GM21786 (cell line): ENCODE data around the gene RHCG.

Source experiments
- ATAC-seq: cut with Tn5 transposase; IDR thresholded peaks from one replicate; pipeline ENCODE4 v1.9.1; 2021; ENCODE audit not compliant: unreplicated experiment

RHCG gene

DNA sequence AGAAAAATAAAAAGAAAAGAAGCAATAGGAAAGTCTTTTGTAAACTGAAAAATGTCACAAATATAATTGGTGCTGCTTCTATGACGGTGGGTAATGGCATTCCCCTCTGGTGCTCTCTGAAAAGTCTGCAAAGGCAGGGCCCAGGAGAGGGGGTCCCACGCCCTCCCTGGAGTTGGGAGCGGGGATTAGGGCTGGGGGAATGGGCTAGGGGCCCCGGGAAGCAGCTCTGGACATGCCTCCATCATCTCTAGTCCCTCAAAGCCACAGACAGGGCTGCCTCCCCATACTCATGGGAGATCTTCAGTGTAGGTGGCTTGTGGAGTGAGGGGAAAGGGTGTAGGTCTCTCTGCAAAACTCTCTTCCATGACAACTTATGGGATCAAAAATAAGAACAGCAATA, 7.8 kb upstream of the RHCG start:
- no peak for ATAC-seq

DNA sequence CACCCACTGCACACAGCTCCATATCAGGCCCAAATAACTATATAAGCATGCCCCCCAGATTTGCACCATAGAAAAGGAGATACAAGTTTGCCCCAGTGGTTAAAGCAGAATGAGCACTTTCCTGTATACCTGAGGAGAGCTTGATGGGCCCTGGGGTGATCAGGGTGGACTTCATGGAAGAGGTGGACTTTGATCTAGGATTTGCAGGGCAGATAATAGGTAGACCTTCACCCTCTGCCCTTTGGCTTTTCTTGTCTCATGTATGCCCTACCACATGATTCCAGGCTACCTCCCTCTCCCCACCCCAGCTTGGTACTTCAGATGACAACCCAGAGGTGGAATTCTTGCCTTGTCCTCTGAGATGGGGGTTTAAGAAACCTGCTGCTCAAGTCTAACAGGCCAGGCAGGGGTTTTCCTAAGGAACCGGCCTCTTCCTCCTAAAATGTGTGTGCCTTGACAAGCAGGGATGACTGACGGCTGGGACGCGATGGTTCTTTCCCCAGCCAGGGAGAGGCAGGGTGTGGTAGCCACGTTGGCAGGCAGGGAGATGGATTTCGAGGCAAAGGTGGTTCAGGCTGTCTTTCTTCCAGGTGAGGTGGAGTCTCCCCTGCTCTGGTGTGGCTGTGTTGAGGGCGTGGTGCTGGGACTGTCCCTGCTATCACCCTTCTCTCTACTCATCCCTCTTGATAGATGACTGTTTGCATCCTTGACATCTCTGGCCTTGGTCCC, 6.6 kb upstream of the RHCG start:
- ATAC-seq, result no peak

DNA sequence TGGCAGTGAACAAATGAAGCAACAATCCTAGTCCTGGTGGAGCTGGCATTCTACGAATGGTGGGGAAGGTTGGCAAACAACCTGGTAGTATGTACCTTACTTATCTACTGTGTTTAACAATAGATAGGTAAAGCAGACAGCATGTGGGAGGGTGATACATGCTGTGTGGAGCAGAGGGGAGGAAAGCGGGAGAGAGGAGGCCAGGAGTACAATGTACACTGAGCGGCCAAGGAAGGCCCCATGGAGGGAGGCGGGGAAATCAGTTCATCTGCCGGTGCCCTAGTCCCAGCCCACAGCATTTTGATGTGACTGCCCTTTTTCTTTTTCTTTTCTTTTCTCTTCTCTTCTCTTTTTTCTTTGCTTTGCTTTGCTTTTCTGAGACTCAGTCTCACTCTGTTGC, 5.3 kb upstream of the RHCG start:
- no peak for ATAC-seq

DNA sequence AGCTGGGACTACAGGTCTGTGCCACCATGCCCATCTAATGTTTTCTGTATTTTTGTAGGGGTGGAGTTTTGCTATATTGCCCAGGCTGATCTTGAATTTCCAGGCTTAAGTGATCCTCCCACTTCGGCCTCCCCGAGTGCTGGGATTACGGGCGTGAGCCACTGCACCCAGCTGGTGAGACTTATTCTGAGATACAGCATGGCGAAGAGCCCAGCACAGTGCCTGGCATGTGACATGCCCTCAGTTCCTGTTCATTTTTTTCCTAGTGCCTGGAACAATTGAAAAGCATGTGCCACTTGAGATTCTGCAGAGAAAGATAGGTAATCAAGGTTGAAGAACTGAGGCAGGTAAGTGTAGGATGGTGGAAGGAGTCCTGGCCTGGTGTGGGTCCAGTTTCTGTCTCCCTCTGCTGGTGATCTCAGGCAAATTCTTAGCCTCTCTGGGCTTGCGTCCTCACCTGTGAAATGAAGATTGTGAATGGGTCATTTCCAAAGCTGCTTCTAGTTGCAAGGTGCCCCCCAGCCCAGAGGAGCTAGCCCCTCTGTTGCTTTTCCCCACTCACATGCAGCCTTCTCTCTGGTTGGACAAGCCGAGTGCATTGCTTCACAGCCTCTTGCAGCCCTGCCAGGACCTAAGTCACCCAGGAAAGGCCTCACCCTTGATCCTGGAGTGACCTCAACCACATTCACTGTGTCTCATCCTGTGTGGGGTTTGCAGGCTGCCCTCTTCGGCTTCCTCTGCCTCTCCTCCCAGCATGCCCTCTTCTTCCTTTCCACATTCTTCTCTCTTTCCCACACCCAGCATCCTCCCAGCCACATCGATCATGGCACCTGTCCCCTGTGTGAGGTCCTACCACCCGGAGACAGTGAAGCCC, 4.3 kb upstream of the RHCG start:
- ATAC-seq, result no peak

DNA sequence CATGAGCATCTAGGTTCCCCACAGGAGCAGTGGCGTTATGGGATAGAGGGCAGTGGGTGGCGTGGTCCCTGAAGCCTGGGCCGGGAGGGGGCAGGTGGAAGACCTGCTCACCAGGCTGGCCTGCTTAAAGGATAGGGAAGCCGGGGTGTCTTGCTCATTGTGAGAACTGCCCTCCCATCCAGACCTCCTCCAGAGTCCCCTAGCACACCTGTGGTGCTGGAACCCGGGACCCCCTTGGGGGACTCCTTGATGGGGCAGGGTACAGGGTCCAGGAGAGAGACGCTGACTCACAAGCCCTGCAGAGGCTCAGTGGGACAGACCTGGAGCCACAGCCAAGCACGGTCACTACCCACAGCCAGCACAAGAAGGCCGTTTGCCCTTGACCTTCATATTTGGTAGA, 2.8 kb upstream of the RHCG start:
- ATAC-seq, result no peak

DNA sequence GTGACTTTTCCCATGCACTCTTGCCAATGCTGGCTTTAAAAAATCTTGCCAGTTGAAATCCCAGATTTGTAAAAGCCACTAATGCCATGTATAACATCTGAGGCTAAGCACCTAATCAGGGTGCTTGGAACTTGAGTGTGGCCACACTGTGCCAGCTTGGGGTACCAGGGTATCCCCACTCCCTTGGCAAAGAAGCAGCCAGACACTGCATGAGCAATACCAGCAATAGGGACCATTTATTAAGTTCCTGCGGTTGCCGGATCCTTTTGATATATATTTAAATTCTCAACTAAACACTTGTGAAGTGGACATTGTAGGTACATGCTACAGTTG, 2.2 kb upstream of the RHCG start:
- no peak for ATAC-seq

DNA sequence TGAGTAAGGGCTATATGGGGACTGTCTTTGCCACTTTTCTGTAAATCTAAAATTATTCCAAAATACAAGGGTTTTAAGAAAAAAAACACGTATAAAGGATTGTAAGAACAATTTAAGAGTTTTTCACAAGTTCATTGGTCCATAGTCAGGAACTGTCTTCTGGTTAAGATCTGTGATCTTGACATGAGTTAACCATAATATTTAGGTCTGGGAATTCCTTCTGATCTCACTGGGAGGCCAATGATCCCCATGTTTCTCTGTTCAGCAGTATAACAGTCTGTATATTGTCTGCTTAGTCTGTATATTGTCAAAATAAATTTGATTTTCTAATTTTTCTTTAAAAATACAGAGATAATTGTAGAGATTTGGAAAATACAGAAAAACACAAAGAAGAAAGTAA, 848 bp upstream of the RHCG start:
- no peak for ATAC-seq

DNA sequence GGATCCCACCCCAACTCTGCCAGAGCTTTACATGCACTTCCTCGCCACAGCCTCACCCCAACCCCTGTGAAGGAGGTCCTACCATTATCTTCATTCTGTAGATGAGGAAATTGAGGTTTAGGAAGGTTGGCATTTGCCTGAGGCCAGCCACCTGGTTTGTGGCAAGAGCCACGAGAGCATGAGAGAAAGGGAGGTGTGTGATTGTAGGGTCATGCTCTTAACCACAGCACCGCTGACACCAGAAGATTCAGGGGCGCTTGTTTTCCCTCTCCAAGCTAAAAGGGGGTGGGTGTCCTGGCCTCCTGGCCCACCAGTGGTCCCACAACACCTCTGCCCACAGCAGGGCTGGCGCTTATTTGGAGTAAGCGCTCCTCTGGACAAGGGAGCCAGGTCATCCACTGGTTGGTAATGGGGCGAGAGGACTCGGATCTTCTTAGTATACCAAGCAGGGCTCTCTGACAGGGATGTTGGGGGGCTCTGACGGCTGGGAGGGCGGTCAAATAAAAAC, 691 bp downstream of the RHCG start:
- ATAC-seq, result no peak

DNA sequence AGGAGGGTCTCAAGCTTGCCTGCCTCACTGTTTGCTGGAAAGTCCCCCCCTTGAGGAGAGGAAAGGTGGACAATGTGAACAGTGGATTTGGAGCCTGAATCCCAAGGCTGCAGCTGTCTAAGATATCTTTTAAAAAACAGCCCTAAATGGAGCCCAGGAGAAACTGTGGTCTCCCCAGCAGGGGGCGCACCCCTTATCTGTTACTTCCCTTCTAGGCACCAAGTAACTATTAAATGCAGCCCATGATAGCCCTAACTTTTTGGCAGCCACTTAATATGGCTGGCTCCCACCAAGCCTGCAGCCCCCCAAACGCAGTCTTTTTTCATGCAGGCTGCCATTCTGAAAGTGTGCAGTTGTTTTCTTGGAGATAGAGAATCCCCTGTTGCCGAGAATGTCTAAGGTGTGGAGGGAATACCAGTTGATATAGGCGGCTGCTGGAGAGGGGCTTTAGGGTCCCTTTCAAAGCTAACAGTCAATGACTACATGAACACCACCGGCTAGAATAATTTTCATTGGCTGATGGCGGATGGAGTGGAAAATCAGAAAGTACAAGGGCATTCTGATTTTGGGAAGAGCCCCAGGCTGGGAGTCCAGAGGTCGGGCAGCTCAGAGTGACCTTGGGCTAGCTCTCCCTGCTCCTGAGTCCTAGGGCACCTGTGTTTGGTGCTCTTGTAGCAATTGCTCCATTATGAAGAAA, 1.3 kb downstream of the RHCG start:
- no peak for ATAC-seq

DNA sequence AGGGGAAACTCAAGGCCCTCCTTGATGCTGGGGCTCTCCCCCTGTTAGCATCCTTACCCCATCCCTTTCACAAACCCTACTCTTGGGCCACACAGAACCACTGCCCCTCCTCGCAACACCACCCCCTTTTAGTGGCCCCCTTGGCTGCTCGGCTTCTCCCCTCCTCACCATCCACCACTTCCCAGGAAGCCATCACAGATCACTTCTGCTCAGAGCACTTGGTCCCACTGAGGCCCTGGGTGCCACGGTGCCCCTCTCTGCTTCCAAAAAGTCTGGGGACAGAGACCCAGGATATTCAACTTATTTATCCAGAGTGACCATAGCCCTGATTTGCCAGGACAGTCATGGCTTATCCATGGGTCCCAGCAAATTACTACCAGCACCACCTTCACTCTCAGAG, 2.4 kb downstream of the RHCG start:
- ATAC-seq, result no peak

DNA sequence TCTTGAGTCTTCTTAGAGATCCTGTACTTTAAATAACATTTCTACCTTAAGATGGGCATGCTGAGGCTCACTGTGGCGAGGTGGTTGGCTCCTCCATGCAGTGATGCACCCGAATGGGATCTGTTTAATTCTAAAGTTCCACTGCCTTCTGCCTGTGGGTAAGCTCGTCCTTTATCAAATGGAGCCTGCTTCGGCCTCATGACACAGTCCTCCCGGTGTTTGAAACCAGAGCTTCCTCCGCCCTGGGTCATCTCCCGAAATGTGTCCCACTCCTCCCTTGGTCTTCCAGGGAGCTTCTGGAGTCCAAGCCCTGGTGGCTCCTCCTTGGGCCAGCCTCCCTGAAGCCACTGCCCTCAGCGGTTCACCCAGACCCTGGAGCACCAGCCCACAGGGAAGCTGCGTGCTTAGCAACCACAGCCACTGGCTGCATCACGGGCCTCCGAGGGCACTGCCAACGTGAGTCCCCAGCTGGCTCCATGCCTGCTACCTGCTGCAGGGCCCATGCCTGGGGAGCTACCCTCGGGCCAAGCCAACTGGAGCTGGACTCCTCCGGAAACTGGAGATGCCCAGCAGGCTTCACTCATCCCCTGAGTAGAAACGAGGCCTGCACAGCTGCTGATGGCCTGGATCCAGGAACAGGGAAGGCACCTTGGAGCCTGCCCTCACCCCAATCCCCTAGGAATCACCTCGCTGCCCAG, 3.3 kb downstream of the RHCG start:
- no peak for ATAC-seq

DNA sequence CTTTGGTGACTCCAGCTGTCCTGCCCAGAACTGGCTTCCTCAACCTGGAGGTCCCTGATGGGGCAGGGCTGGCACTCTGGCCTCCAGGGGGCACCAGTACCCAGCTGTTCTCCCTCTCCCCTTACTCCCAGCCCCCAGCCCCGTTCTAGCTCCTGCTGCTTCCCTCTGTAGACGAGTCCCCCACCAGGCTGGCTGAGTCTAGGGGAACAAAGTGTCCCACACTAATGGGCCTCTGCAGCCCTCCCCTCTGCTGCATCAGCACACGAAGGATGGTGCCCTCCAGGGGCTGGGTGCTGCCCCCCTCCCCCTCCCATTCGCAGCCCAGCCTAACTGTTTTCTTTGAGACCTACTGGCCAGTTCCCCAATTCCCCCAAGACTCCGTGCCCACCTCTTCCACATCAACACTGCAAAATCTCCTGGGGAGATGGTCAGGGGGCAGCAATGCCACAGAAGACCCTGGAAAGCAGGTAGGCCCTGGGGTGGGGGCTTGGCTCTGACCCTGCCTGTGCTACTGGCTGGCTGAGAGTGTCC, 4.2 kb downstream of the RHCG start:
- ATAC-seq, result no peak

DNA sequence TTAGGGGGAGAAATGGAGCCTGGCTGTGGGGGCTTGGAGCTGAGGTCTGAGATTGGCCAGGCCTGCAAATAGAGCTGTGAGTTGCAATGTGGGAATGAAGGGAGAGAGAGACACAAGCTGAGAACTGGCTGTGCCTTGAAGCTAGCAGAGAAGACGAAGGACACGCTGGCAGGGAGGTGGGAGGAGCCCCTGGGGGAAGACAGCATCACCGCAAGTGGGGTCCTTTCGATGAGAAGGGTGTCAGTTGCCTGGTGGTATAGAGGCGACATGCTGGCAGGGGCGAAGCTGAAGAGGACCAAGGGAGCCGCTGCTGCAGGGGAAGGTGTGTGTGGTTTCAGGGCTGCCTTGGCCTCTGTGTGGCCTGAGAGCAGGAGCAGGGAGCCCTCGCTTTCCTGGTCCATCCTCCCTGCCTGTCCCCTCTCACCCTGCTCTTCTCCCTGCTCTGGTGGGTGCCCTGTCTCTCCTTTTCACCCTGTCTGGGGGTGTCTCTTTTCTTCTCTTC, 5.5 kb downstream of the RHCG start:
- ATAC-seq, result no peak

DNA sequence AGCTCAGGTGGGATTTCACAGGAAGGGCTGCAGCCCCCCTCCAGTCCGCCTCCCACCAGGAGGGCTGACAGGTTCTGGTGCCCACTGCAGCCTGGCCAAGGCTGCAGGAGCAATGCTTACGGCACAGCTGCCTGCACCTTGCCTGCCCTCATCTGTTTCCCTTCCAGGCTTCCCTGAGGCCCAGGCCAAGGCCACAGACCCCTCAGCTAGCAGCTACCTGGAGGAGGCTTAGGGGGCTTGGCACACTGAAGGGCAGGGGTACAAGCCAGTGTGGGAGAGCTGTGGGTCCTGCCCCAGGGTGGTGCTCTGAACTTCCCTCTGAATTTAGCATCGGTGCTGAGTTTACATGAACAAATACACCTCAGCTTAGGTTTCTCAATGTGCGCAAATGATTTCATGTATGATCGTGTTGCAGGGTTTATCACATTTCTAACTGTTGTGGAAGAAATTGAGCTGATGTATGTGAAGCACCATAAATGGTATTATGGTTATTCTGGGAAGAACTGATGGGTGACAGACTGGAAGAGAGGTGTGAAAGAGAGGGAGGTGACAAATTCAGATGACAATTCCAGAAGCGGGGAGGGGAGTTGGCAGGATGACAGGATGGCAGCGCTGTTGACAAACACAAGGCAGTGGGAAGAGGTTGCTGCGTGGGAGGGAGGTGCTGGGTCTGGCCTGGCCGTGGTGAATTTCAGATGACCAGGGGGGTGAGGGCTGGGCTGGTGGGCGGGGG, 6.1 kb downstream of the RHCG start:
- no peak for ATAC-seq

DNA sequence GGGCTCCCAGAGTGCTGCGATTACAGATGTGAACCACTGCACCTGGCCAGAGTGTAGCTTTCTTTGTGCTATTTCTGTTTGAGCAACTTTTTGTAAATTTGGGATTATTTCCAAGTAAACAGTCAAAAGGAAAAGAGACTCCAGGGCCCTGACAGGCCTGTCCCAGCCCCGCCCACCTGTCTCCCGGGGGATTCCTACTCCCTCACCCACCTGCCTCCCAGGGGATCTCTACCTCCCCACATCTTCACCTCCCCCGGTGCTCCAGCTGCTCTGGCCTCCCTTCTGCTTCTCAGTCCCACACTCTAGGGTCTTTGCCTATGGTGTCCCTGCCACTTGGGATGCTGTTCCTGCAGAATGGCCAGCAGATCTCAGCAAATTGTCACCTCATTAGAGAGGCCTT, 7.0 kb downstream of the RHCG start:
- ATAC-seq, result no peak

DNA sequence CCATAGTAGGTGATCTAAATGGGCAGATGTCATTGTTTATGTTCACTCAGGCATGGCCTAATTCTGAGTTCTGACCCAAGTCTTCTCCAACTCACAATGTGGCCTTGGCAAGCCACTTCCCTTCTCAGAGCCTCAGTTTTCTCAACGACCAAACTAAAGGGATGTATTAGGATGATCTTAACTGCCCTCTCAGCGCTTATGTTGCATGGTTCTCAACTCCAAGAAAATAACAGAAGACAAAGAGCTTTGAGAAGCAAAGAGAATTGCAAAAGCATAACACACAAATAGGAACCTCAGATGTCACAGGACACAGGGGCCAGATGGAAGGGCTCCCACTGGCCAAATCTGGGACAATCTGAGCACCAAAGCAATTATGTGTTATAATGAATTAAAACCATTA, 8.6 kb downstream of the RHCG start:
- no peak for ATAC-seq

DNA sequence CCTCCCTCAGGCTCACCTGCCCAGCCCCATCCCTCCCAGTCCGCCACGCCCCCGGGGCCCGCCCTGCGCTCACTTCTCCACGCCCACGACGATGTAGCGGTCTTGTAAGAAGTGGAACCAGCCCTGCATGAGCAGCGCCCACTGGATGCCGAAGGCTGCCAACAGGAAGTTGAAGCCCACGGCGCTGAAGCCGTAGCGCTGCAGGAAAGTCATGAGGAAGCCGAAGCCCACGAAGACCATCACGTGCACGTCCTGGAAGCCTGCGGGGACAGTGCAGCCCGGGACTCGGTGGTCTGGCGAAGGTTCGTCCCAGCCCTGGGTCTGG, 9.7 kb downstream of the RHCG start:
- no peak for ATAC-seq

DNA sequence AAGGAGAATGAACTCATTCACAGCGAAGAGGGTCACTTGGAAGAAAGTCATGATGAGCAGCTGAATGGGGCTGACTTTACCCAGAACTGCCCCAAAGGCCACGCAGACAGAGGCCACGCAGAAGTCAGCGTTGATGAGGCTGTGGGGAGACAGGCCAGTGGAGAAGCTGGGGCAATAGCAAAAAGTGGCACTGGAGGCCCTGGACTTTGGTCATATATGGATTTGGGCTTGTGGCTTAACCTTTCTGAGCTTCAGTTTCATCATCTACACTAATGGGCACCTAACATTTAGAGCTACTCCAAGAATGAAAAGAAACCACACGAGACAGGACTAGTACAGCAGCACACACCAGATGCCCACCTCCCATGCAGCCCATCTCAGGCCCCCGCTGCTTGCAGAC, 13.3 kb downstream of the RHCG start:
- no peak for ATAC-seq

DNA sequence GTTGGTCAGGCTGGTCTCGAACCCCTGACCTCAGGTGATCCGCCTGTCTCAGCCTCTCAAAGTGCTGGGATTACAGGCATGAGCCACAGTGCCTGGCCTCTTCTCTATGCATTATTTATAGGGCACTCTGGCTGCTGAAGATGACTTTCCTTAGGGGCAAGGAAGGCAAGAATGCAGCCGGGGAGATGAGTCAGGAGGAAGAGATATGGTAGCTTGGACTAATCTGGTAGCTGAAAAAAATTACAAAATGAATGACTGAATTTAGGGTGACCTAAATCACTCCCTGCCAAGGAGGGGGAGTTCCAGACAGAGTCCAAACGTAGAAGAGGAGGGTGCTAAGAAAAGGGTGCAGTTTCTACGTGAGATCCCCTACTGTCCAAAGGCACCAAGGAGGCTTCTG, 14.2 kb downstream of the RHCG start:
- no peak for ATAC-seq

DNA sequence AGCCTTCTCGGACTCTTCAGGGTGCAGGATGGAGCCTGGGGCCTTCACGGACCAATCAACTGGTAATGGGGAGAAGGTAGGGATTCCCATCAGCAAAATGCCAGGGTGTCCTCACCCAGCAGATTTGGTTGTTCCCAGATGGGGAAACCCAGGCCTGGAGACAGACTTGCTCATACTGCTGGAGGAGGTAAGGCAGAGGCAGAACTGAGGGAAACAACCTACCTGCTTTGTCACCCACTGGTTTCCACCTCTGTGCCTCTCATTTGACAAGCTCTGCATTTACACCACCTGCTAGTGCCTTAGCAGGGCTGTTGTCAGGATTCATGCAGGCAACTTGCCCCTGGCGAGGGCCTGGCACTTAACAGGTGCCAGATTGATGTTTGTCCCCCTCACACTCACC, 15.9 kb downstream of the RHCG start:
- ATAC-seq, result no peak
